ENCODE measurements around the gene TBC1D2B.
"Not testable (repeated sequence)": the region's sequence is repeated elsewhere in the genome, so short reads cannot be mapped to it uniquely, and the experiment has no call there.

The TBC1D2B gene

DNA sequence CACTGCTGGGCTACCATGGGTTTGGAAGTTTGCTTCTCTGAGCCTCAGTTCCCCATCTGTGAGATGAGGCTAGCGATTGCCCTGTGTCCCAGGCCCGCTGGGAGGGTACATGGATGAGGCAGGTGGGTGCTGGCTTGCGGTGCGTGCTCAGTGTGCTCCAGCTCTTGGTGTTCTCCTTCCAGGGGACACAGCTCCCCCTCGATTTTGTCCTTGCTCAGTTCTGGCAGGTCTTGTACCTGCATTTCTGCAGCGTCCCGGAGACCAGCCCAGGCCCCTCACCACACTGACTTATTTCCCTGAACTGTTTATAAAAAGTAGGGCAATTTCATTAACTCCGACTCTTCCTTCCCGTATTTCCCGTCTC, 95.4 kb downstream of the TBC1D2B start:
- no peak overlapping the region for H3K4me3 ChIP-seq (ENCODE audit: low read depth, low read length)
- TF ChIP-seq, protein P1, sequence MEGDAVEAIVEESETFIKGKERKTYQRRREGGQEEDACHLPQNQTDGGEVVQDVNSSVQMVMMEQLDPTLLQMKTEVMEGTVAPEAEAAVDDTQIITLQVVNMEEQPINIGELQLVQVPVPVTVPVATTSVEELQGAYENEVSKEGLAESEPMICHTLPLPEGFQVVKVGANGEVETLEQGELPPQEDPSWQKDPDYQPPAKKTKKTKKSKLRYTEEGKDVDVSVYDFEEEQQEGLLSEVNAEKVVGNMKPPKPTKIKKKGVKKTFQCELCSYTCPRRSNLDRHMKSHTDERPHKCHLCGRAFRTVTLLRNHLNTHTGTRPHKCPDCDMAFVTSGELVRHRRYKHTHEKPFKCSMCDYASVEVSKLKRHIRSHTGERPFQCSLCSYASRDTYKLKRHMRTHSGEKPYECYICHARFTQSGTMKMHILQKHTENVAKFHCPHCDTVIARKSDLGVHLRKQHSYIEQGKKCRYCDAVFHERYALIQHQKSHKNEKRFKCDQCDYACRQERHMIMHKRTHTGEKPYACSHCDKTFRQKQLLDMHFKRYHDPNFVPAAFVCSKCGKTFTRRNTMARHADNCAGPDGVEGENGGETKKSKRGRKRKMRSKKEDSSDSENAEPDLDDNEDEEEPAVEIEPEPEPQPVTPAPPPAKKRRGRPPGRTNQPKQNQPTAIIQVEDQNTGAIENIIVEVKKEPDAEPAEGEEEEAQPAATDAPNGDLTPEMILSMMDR (IDR thresholded peaks at IDR 0.05; ENCODE audit: low read depth, low read length, missing control alignments): no peak
- no peak for DNase-seq (ENCODE audit: low read depth)

DNA sequence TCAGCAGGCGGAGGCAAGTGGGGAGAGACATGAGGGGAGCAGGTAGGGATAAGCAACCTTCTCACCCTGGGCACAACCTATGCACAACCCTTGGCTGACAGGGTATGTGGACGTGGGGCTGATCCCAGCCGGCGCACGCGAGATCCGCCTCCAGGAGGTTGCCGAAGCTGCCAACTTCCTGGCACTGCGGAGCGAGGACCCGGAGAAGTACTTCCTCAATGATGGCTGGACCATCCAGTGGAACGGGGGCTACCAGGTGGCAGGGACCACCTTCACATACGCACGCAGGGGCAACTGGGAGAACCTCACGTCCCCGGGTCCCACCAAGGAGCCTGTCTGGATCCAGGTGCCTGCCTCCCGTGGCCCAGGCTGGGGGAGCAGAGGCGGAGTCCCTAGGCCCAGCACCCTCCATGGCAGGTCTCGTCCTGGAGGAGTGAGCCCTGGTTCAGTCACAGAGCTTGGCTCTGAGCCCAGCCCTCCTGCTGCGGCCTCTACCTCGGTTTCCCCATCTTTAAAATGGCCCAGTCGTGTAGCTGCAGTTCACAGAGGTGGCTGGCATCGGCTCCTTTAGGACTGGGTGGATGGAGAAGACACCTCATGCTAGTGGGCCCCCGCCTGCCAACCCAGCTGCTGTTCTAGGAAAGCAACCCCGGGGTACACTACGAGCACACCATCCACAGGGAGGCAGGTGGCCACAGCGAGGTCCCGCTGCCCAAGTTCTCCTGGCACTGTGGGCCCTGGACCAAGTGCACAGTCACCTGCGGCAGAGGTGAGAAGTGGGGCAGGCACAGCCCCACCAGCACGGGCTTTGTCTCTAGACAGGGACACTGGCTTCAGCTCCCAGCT, 96.0 kb downstream of the TBC1D2B start:
- TF ChIP-seq, protein P1 (IDR thresholded peaks at IDR 0.05; ENCODE audit: low read depth, low read length, missing control alignments): no peak
- DNase-seq (ENCODE audit: low read depth): no peak
- no peak overlapping the region for H3K4me3 ChIP-seq (ENCODE audit: low read depth, low read length)

DNA sequence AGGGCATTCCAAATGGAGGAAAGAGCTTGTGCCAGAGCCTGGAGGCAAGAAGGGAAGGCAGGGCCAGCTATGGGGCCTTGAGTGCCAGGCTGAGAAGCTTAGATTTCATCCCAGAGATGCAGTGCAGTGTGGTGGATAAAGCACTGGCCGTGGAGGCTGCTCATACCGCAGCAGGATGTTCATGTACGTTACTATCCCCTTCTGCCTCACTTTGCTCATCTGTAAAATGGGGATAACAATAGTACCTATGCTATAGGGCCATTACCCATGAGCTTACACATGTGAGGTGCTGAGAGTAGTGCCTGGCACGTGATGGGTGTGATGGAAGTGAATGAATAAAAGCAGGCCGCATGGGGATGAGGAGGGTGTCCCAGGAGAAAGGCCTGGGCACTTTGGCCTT, 96.8 kb downstream of the TBC1D2B start:
- DNase-seq (ENCODE audit: low read depth): not testable (repeated sequence)

DNA sequence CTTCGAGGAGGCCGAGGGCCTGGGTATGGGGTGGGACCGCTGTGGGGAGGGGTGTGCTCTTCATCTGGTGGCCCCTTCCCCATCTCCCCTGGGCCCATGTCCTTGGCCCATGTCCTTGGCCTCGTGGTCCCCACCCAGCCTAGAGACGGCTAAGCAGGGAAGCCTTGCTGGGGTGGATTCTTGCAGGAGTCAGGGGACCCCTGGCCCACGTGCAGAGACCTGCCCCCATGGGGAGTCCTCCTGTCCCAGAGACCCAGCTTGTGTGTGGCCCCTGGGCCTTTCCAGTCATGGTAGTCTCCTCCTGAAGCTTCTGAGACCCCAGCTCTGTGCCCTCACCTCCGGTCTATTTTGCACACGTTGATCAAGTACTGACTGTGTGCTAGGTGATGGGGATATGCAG, 97.4 kb downstream of the TBC1D2B start:
- TF ChIP-seq, protein P1 (IDR thresholded peaks at IDR 0.05; ENCODE audit: low read depth, low read length, missing control alignments): no peak
- DNase-seq (ENCODE audit: low read depth): no peak
- H3K4me3 ChIP-seq (ENCODE audit: low read depth, low read length): no peak overlapping the region

More for the DNA sequence above, 96.8 kb downstream of the TBC1D2B start:
- H3K4me3 ChIP-seq (ENCODE audit: low read depth, low read length): not testable (repeated sequence)

DNA sequence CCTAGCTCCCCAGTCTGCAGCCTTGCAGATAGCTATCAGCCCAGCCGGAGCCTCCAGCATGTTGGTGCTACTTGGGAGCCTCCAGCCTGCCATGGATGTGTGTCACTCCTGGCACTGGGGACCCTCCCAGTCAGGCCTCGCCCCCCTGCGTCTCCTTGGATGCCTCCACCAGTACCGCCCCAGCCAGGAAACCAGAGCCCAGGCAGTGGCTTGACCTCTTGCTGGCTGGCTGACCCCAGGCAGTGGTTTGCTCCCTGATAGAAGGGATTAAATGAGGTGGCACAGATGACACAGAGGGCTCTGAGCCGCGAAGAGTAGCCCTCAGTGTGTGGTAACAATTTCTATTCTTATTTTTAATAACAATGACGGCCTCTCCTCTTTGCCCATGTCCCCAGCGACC, 98.4 kb downstream of the TBC1D2B start:
- not testable (repeated sequence) for DNase-seq (ENCODE audit: low read depth); H3K4me3 ChIP-seq (ENCODE audit: low read depth, low read length)

DNA sequence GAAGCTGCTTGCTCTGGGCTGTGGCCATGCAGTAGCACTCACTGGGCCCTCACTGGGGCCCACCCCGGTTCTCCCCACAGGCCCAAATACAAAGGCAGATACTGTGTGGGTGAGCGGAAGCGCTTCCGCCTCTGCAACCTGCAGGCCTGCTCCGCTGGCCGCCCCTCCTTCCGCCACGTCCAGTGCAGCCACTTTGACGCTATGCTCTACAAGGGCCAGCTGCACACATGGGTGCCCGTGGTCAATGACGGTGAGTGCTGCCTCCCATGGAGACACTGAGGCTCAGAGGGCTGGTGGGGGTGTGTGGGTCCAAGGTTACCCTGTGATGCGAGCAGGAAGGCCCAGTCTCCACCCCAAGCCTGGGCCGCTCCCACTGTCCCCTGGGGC, 98.8 kb downstream of the TBC1D2B start:
- DNase-seq (ENCODE audit: low read depth); H3K4me3 ChIP-seq (ENCODE audit: low read depth, low read length): not testable (repeated sequence)

GRCh38 chr15:77977903-77978758, 99.4 kb downstream of the TBC1D2B start:
- H3K4me3 ChIP-seq (ENCODE audit: low read depth, low read length); DNase-seq (ENCODE audit: low read depth): not testable (repeated sequence)

GRCh38 chr15:77976760-77977525, 100.6 kb downstream of the TBC1D2B start:
- H3K4me3 ChIP-seq (ENCODE audit: low read depth, low read length); DNase-seq (ENCODE audit: low read depth): not testable (repeated sequence)

GRCh38 chr15:77976095-77976450, 101.4 kb downstream of the TBC1D2B start:
- not testable (repeated sequence) for H3K4me3 ChIP-seq (ENCODE audit: low read depth, low read length); DNase-seq (ENCODE audit: low read depth)
